Activated CD4-positive, CD25-positive, alpha-beta regulatory T cell (primary cell): ENCODE results near the gene C2CD2.
"Not testable (repeated sequence)": the region's sequence is repeated elsewhere in the genome, so short reads cannot be mapped to it uniquely, and the experiment has no call there.

Source experiments
- DNase-seq, 4 experiments: peaks; one replicate each; lab custom pipeline; 2025; lab: John Stamatoyannopoulos, UW

C2CD2 gene

GRCh38 chr21:41953831-41954653, at the start of gene C2CD2:
TSS of gene C2CD2 (minus strand) at chr21:41954018. CDS start at chr21:41953648, 370 bp downstream.
- DNase-seq: no peak

GRCh38 chr21:42003051-42003461, 49.2 kb upstream of the C2CD2 start:
- DNase-seq: no peak

GRCh38 chr21:42002421-42002958, 48.7 kb upstream of the C2CD2 start:
- DNase-seq: peak; percentile 13 to 34 (median 22)

- no peak for DNase-seq
Measured at GRCh38 chr21:42001781-42002180, 48.0 kb upstream of the C2CD2 start.

GRCh38 chr21:42000908-42001307, 47.1 kb upstream of the C2CD2 start:
- no peak for DNase-seq

GRCh38 chr21:41997657-41998056, 43.8 kb upstream of the C2CD2 start:
- no peak for DNase-seq

- no peak for DNase-seq
Measured at GRCh38 chr21:41995577-41995976, 41.8 kb upstream of the C2CD2 start.

GRCh38 chr21:41994613-41995012, 40.8 kb upstream of the C2CD2 start:
- DNase-seq: not testable (repeated sequence)

- no peak for DNase-seq
Measured at GRCh38 chr21:41993744-41994143, 39.9 kb upstream of the C2CD2 start.

- no peak for DNase-seq
Measured at GRCh38 chr21:41992576-41992975, 38.8 kb upstream of the C2CD2 start.

GRCh38 chr21:41991659-41992058, 37.8 kb upstream of the C2CD2 start:
- DNase-seq: no peak

- no peak for DNase-seq
Measured at GRCh38 chr21:41989698-41990097, 35.9 kb upstream of the C2CD2 start.

GRCh38 chr21:41987310-41987709, 33.5 kb upstream of the C2CD2 start:
- no peak for DNase-seq

- no peak for DNase-seq
Measured at GRCh38 chr21:41985662-41986416, 32.0 kb upstream of the C2CD2 start.

- DNase-seq: no peak
Measured at GRCh38 chr21:41983229-41983628, 29.4 kb upstream of the C2CD2 start.

- no peak for DNase-seq
Measured at GRCh38 chr21:41980561-41980960, 26.7 kb upstream of the C2CD2 start.

GRCh38 chr21:41979751-41980369, 26.0 kb upstream of the C2CD2 start:
- no peak for DNase-seq

- DNase-seq: no peak
Measured at GRCh38 chr21:41979335-41979734, 25.5 kb upstream of the C2CD2 start.

- no peak for DNase-seq
Measured at GRCh38 chr21:41977034-41977950, 23.5 kb upstream of the C2CD2 start.

GRCh38 chr21:41976611-41977010, 22.8 kb upstream of the C2CD2 start:
- DNase-seq: no peak
